ENCODE results near the gene RRP1. TPM values are rescaled to one million over a fixed set of nuclear protein-coding genes. Genes with fewer than 3 reads are reported as not detected.

The RRP1 gene
- polyA plus RNA-seq, 1 of the 3 experiments (the other 2 are of a cell fraction) = 22.7 TPM

GRCh38 chr21:43786300-43786806 lies 3.0 kb upstream of the RRP1 start:
- no peaks in the 10 kb centered on the region for H3K27me3 ChIP-seq (ENCODE audit: insufficient read depth)
- no peak for DNase-seq
- ChIA-PET CTCF (no interaction called here), POLR2A (no interaction called here)
- H2AFZ ChIP-seq (ENCODE audit: low read depth) = no peak overlapping the region
- H3K4me3 ChIP-seq (ENCODE audit: low read depth in 2 of 2, low read length in 1 of 2) = no peak overlapping the region
- H3K9me3 ChIP-seq = no peaks in the 10 kb centered on the region
- TF ChIP-seq TEAD4 (IDR thresholded peaks at IDR 0.05; ENCODE audit: borderline replicate concordance, insufficient read depth) = no peak
- no peak for TF ChIP-seq REST (IDR thresholded peaks at IDR 0.05; ENCODE audit: low read depth, low read length)
- TF ChIP-seq IRF3 (IDR thresholded peaks at IDR 0.05; ENCODE audit: low read depth, low read length) = no peak
- H3K79me2 ChIP-seq (ENCODE audit: insufficient read depth) = peaks cover 20% of the 10 kb centered on the region
- WGBS (ENCODE audit: low lambda C conversion rate) = 77% methylated on average over 18 of the region's 18 CpGs
- peaks cover 4% of the 10 kb centered on the region for H4K20me1 ChIP-seq (ENCODE audit: insufficient read depth)
- H3K36me3 ChIP-seq (replicated peaks in 1 of 2; ENCODE audit: control insufficient read depth in 1 of 2, insufficient read depth in 2 of 2, low read length in 1 of 2) = no peaks in the 10 kb centered on the region
- H3K4me2 ChIP-seq = no peak overlapping the region
- H3K9me2 ChIP-seq = no peaks in the 10 kb centered on the region
- H3F3A ChIP-seq (replicated peaks; ENCODE audit: insufficient read depth) = peaks cover 10% of the 10 kb centered on the region
- H3K9ac ChIP-seq = no peak overlapping the region
- H3K4me1 ChIP-seq (ENCODE audit: control insufficient read depth in 1 of 2, insufficient read depth in 2 of 2, low read depth in 1 of 2, low read length in 1 of 2) = peaks cover 10 to 11% of the 10 kb centered on the region in 2 experiments; a peak in 2 of 4 replicates
- H3K27ac ChIP-seq (ENCODE audit: low read depth in 2 of 2, low read length in 1 of 2) = no peak overlapping the region

GRCh38 chr21:43786807-43787440 lies 2.5 kb upstream of the RRP1 start:
- no peak overlapping the region for H3K4me3 ChIP-seq (ENCODE audit: low read depth in 2 of 2, low read length in 1 of 2)
- H3K27ac ChIP-seq (ENCODE audit: low read depth in 2 of 2, low read length in 1 of 2) = no peak overlapping the region
- peaks cover 10% of the 10 kb centered on the region for H3F3A ChIP-seq (replicated peaks; ENCODE audit: insufficient read depth)
- WGBS (ENCODE audit: low lambda C conversion rate) = 87% methylated on average over 16 of the region's 38 CpGs
- H3K36me3 ChIP-seq (replicated peaks in 1 of 2; ENCODE audit: control insufficient read depth in 1 of 2, insufficient read depth in 2 of 2, low read length in 1 of 2) = peaks cover 3% of the 10 kb centered on the region in 2 experiments
- H3K9ac ChIP-seq = no peak overlapping the region
- no peak overlapping the region for H2AFZ ChIP-seq (ENCODE audit: low read depth)
- H3K79me2 ChIP-seq (ENCODE audit: insufficient read depth) = peaks cover 25% of the 10 kb centered on the region
- CTCF ChIA-PET = no interaction called here
- H3K4me2 ChIP-seq = no peak overlapping the region
- H4K20me1 ChIP-seq (ENCODE audit: insufficient read depth) = peaks cover 4% of the 10 kb centered on the region
- DNase-seq = no peak
- no peaks in the 10 kb centered on the region for H3K27me3 ChIP-seq (ENCODE audit: insufficient read depth)
- H3K4me1 ChIP-seq (ENCODE audit: control insufficient read depth in 1 of 2, insufficient read depth in 2 of 2, low read depth in 1 of 2, low read length in 1 of 2) = peaks cover 10 to 11% of the 10 kb centered on the region in 2 experiments; a peak in 2 of 4 replicates
- no peaks in the 10 kb centered on the region for H3K9me2 ChIP-seq
- H3K9me3 ChIP-seq = no peaks in the 10 kb centered on the region
- POLR2A ChIA-PET = no interaction called here
- TF ChIP-seq TEAD4 (IDR thresholded peaks at IDR 0.05; ENCODE audit: borderline replicate concordance, insufficient read depth) = no peak
- TF ChIP-seq EZH2phosphoT487 (IDR thresholded peaks at IDR 0.05; ENCODE audit: borderline replicate concordance, low read depth) = no peak
- no peak for TF ChIP-seq SMC3 (IDR thresholded peaks at IDR 0.05; ENCODE audit: low read depth, low read length)
- TF ChIP-seq USF2 (IDR thresholded peaks at IDR 0.05; ENCODE audit: borderline replicate concordance, low read depth, low read length) = no peak
- TF ChIP-seq YY1 (IDR thresholded peaks at IDR 0.05; ENCODE audit: low read depth) = no peak
- TF ChIP-seq RXRA (IDR thresholded peaks at IDR 0.05; ENCODE audit: borderline replicate concordance, low read depth) = no peak
- TF ChIP-seq CHD2 (IDR thresholded peaks at IDR 0.05; ENCODE audit: low read length, partially characterized antibody) = no peak
- no peak for TF ChIP-seq CTCF (IDR thresholded peaks at IDR 0.05)
- TF ChIP-seq FOSL2 (IDR thresholded peaks at IDR 0.05; ENCODE audit: borderline replicate concordance, low read depth) = no peak
- TF ChIP-seq FOXM1 (IDR thresholded peaks at IDR 0.05; ENCODE audit: low read depth) = no peak
- TF ChIP-seq ZBTB33 (IDR thresholded peaks at IDR 0.05; ENCODE audit: borderline replicate concordance, low read depth) = no peak
- TF ChIP-seq NFIC (IDR thresholded peaks at IDR 0.05; ENCODE audit: borderline replicate concordance) = no peak
- TF ChIP-seq GATA2 (CRISPR knock-in tag; IDR thresholded peaks at IDR 0.05) = no peak
- no peak for TF ChIP-seq MXI1 (IDR thresholded peaks at IDR 0.05; ENCODE audit: low read depth, low read length)
